ENCODE data around the gene SIGLEC12. TPM values are rescaled to one million over a fixed set of nuclear protein-coding genes. Genes with fewer than 3 reads are reported as not detected.
"Not testable (repeated sequence)": the region's sequence is repeated elsewhere in the genome, so short reads cannot be mapped to it uniquely, and the experiment has no call there.

SIGLEC12 gene
- total RNA-seq, 4 donors from 2014 or later = 0.31 to 0.85 TPM; not detected in 2

GRCh38 chr19:51466723-51467122 is 34.9 kb downstream of the SIGLEC12 start:
- Histone ChIP-seq H3K27me3 (peaks cover 57% of the 10 kb centered on the region), H3K4me3 (no peak overlapping the region), H3K36me3 (no peaks in the 10 kb centered on the region), H3K4me1 (no peaks in the 10 kb centered on the region), H3K27ac (no peak overlapping the region), H3K9me3 (no peaks in the 10 kb centered on the region)
- WGBS, 2 donors (ENCODE audit: low coverage in 1 of 2) = 35 to 59% methylated on average over 3 of the region's 3 CpGs
- TF ChIP-seq EP300 (IDR thresholded peaks at IDR 0.05) (no peak), POLR2A (IDR thresholded peaks at IDR 0.05) (no peak), POLR2AphosphoS5 (IDR thresholded peaks at IDR 0.05) (no peak), CTCF (IDR thresholded peaks at IDR 0.05) (no peak)
- ATAC-seq = no peak

- H3K4me1 ChIP-seq, H3K9me3 ChIP-seq, H3K27ac ChIP-seq, ATAC-seq, H3K4me3 ChIP-seq, H3K36me3 ChIP-seq: not testable (repeated sequence)
- 31 to 59% methylated on average over 8 to 11 of the region's 33 CpGs for whole genome bisulfite sequencing, 2 donors (ENCODE audit: low coverage in 1 of 2)
- H3K27me3 ChIP-seq = peaks cover 70% of the 10 kb centered on the region
Measured at GRCh38 chr19:51463976-51464581, 37.5 kb downstream of the SIGLEC12 start.

- no peak overlapping the region for H3K27ac ChIP-seq
- no peak overlapping the region for H3K4me3 ChIP-seq
- H3K4me1 ChIP-seq = no peaks in the 10 kb centered on the region
- no peak for ATAC-seq
- H3K9me3 ChIP-seq = no peaks in the 10 kb centered on the region
- WGBS, 2 donors (ENCODE audit: low coverage in 1 of 2) = no CpG with 5 or more reads among the region's 10 CpGs
- H3K36me3 ChIP-seq = no peaks in the 10 kb centered on the region
- TF ChIP-seq EP300 (IDR thresholded peaks at IDR 0.05) (no peak), POLR2A (IDR thresholded peaks at IDR 0.05) (no peak), POLR2AphosphoS5 (IDR thresholded peaks at IDR 0.05) (no peak), CTCF (IDR thresholded peaks at IDR 0.05) (no peak)
- H3K27me3 ChIP-seq = peaks cover 72% of the 10 kb centered on the region
Measured at GRCh38 chr19:51462681-51463080, 38.9 kb downstream of the SIGLEC12 start.

GRCh38 chr19:51462276-51462675 is 39.3 kb downstream of the SIGLEC12 start:
- Histone ChIP-seq H3K36me3 (no peaks in the 10 kb centered on the region), H3K4me1 (no peaks in the 10 kb centered on the region), H3K9me3 (no peaks in the 10 kb centered on the region), H3K27ac (no peak overlapping the region), H3K4me3 (no peak overlapping the region), H3K27me3 (peaks cover 76% of the 10 kb centered on the region)
- whole genome bisulfite sequencing, 2 donors (ENCODE audit: low coverage in 1 of 2) = 80% methylated on average over 1 of the region's 7 CpGs; no CpG with 5 or more reads in 1 of the 2 donors
- TF ChIP-seq CTCF (IDR thresholded peaks at IDR 0.05) (no peak), POLR2AphosphoS5 (IDR thresholded peaks at IDR 0.05) (no peak), EP300 (IDR thresholded peaks at IDR 0.05) (no peak), POLR2A (IDR thresholded peaks at IDR 0.05) (no peak)
- ATAC-seq = no peak

- no CpG with 5 or more reads among the region's 8 CpGs for WGBS, 2 donors (ENCODE audit: low coverage in 1 of 2)
- TF ChIP-seq CTCF (IDR thresholded peaks at IDR 0.05) (no peak), EP300 (IDR thresholded peaks at IDR 0.05) (no peak), POLR2A (IDR thresholded peaks at IDR 0.05) (no peak), POLR2AphosphoS5 (IDR thresholded peaks at IDR 0.05) (no peak)
- H3K36me3 ChIP-seq = no peaks in the 10 kb centered on the region
- ATAC-seq = peak; percentile 39
- H3K27ac ChIP-seq = no peak overlapping the region
- H3K9me3 ChIP-seq = no peaks in the 10 kb centered on the region
- H3K4me3 ChIP-seq = no peak overlapping the region
- no peaks in the 10 kb centered on the region for H3K4me1 ChIP-seq
- H3K27me3 ChIP-seq = peaks cover 81% of the 10 kb centered on the region
Measured at GRCh38 chr19:51461723-51462161, 39.9 kb downstream of the SIGLEC12 start.

All from gastroesophageal sphincter (tissue), 4 donors.